Sigmoid colon (tissue), 4 donors: ENCODE results near the gene AK1.

Experiments used
- POLR2A ChIP-seq, 2 donors: fragments of 450-650 bp; IDR thresholded peaks; one replicate each; pipeline ENCODE4 v1.6.1; 2016; ENCODE audit warnings: antibody characterized with exemption in 2 of 2, mild to moderate bottlenecking in 2 of 2, moderate library complexity in 2 of 2
- POLR2AphosphoS5 ChIP-seq, 4 donors: sonication (generic); formaldehyde crosslinking; IDR thresholded peaks; one replicate each; pipeline ENCODE4 v1.6.1; 2017; ENCODE audit warnings: antibody characterized with exemption in 4 of 4
- TF ChIP-seq, protein P1 (sequence below), 4 experiments: fragments of 450-650 bp in 3 of 4; fragments of 200-600 bp in 1 of 4; IDR thresholded peaks; one replicate each; pipeline ENCODE4 v1.5.1; 2016 to 2019; ENCODE audit warnings: antibody characterized with exemption in 4 of 4, mild to moderate bottlenecking in 3 of 4, moderate library complexity in 2 of 4

DNA sequence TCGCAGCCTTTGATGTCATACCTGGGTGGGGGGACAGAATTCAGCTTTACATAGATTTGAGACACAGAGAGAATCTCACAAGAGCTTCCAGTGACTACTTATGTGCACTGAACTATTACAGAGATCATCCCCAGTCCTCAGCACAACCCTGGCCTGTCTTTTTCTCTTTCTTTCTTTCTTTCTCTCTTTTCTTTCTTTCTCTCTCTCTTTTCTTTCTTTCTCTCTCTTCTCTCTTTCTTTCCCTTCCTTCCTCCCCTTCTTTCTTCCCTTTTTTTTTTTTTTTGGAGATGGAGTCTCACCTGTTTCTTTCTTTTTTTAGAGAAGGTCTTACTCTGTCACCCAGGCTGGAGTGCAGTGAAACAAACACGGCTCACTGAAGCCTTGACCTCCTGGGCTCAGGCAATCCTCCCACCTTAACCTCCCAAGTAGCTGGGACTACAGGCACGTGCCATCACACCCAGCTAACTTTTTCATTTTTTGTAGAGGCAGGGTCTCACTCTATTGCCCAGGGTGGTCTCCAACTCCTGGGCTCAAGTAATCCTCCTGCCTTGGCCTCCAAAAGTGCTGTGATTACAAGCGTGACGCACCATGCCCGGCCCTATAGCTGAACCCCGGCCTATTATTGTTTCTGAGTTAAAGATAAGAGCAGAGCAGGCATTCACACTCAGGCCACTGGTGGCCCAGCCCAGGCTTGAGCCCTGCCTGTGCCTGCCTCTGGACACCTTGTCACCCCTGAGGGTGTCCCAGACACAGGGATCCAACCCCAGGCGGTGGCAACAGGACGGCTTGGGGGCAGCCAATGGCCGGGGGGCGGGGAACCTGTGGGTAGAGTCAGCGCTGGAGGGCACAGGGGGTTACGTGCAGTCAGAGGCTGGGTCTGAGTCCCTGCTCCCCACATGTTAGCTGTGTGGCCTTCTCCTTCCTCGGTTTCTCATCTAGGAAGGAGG, 48.8 kb upstream of the AK1 start:
- no peak for TF ChIP-seq POLR2A (IDR thresholded peaks at IDR 0.05)
- no peak for TF ChIP-seq POLR2AphosphoS5 (IDR thresholded peaks at IDR 0.05)
- TF ChIP-seq, protein P1, sequence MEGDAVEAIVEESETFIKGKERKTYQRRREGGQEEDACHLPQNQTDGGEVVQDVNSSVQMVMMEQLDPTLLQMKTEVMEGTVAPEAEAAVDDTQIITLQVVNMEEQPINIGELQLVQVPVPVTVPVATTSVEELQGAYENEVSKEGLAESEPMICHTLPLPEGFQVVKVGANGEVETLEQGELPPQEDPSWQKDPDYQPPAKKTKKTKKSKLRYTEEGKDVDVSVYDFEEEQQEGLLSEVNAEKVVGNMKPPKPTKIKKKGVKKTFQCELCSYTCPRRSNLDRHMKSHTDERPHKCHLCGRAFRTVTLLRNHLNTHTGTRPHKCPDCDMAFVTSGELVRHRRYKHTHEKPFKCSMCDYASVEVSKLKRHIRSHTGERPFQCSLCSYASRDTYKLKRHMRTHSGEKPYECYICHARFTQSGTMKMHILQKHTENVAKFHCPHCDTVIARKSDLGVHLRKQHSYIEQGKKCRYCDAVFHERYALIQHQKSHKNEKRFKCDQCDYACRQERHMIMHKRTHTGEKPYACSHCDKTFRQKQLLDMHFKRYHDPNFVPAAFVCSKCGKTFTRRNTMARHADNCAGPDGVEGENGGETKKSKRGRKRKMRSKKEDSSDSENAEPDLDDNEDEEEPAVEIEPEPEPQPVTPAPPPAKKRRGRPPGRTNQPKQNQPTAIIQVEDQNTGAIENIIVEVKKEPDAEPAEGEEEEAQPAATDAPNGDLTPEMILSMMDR (IDR thresholded peaks at IDR 0.05), result no peak
